LNCAP (cell line): ENCODE measurements around the gene RTN4.

ENCODE experiments used
- TF ChIP-seq, protein P1 (sequence below): fragments of 450-650 bp; IDR thresholded peaks from 2 replicates; pipeline ENCODE4 v1.5.1; 2017; ENCODE audit warnings: mild to moderate bottlenecking

RTN4 gene

DNA sequence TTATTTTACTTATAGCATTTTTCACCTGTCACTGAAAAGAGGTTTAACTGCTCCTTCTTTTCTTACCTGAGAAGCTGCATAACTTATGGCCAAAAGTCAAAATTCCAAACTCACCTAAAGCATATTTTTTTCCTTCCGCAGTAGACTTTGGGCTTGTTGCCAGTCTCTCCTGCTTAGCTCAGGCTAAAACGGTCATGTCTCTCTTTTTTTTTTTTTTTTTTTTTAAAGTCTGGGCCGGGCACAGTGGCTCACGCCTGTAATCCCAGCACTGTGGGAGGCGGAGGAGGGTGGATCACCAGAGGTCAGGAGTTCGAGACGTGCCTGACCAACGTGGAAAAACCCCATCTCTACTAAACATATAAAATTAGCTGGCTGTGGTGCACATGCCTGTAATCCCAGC, 113.5 kb downstream of the RTN4 start:
- TF ChIP-seq, protein P1, sequence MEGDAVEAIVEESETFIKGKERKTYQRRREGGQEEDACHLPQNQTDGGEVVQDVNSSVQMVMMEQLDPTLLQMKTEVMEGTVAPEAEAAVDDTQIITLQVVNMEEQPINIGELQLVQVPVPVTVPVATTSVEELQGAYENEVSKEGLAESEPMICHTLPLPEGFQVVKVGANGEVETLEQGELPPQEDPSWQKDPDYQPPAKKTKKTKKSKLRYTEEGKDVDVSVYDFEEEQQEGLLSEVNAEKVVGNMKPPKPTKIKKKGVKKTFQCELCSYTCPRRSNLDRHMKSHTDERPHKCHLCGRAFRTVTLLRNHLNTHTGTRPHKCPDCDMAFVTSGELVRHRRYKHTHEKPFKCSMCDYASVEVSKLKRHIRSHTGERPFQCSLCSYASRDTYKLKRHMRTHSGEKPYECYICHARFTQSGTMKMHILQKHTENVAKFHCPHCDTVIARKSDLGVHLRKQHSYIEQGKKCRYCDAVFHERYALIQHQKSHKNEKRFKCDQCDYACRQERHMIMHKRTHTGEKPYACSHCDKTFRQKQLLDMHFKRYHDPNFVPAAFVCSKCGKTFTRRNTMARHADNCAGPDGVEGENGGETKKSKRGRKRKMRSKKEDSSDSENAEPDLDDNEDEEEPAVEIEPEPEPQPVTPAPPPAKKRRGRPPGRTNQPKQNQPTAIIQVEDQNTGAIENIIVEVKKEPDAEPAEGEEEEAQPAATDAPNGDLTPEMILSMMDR = no peak

DNA sequence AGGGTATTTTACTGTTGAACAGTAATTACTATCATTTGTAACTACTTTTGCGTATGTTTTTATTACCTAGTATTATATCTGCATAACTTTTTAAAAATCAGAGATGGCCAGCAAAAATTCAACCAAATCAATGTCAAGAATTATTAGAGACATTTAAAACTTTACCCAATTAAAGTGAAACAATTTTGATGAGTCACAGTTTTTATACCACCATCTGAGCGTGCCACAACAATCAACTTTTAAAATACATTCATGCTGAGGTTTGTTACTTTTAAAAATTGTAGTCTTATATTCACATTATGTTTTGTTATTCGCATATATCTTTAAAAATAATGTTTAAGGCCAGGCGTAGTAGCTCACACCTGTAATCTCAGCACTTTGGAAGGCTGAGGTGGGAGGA, 114.9 kb downstream of the RTN4 start:
- TF ChIP-seq, protein P1 = no peak

DNA sequence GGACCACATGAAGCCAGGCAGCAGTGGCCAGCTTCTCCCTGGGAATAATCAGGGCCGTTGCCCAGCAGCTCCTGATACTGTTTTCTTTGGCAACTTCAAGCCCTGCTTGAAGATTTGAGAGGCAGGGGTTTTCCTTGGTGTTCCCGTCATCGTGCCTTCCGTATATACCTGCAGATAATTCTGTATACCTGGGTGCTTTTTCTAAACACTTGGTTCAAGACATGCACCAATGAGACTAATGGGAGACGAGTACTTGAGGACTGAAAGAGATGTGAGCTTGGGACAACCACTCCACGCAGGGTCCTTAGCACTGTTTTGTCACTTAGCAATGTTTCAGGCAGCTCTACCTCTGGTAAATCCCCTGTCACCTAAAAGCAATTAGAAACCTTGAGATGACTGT, 118.8 kb downstream of the RTN4 start:
- TF ChIP-seq, protein P1 = no peak

DNA sequence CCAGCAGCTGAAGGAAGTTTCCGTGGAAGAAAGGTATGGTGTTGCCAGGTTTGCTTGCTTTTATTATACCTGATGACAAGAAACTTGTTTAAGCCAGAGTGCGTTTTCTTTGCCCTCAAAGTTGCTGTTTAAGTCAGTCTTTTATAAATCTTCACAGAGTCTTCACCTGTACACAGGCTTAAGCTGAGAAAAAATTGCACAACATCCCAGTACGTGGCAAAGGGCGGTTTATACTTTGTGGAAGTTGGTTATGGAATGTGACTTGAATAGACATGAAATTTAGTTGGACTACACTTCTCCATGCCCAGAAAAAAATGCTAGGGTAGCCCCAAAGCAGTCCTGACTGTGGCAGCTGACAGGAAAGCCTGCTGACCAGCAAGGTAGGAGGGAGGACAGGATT, 121.5 kb downstream of the RTN4 start:
- TF ChIP-seq, protein P1 = no peak

DNA sequence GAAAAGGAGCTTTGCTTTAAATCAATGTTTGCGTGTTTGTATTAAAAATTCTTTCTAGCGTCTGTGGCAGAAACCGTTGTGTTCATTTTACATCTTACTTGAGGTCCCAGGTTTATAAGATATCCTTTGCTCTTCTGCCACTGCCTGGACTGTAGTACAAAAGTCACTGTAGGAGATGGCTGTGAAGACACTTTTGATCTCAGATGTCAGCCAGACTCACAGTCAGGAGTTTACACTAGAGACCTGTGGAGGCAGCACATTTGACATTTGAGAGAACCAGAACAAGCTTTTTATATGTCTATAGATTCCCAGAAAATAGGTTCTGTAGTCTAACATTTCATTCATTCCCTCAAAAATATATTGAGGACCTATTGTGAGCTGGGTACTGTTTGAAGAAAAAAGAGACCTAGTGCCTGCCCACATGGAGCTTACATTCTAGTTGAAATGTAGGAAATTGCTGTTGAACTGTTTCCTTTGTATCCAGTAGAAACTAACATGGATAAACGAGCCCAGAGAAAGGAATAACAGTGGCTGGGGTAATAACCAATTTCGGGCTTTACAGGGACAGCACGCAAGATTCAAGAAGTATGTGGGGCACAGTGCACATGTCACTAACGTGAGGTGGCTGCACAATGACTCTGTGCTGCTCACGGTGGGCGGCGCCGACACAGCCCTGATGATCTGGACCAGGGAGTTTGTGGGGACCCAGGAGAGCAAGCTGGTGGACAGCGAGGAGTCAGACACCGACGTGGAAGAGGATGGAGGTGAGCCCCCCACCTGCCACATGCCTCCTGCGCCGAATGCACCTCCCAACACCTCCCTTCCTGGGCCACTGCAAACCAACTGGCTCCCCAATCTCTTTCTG, 122.3 kb downstream of the RTN4 start:
- TF ChIP-seq, protein P1 = no peak

DNA sequence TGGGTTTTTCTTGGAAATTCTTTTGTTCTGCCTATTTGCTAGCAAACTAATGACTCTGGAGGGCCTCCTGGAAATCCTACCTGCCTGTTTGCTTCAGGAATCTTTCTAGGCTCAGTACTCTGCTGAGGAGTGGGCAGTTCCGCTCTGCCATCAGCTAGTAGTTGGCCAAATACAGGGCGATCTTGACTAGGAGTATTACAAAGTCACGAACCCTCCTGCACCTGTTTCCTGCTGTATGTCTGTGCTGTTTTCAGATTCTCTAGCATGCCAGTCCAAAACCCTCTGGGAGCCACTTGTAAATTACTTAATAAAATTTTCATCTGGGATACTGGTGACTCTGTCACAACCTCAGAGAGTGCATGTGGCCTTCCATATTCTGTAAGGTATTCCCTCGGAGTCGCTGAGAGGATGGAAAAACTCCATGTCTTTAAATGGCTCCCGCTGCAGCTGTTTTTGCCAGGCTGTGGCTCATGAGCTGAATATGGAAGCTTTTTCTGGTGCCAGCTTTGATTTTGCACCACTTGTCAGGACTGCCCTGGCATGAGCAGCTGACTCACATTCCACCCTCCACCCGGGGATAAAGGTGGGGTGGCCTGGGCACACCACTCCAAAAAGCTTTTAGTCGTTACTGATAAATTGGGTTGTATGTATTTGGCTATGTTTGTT, 123.0 kb downstream of the RTN4 start:
- TF ChIP-seq, protein P1 = no peak

DNA sequence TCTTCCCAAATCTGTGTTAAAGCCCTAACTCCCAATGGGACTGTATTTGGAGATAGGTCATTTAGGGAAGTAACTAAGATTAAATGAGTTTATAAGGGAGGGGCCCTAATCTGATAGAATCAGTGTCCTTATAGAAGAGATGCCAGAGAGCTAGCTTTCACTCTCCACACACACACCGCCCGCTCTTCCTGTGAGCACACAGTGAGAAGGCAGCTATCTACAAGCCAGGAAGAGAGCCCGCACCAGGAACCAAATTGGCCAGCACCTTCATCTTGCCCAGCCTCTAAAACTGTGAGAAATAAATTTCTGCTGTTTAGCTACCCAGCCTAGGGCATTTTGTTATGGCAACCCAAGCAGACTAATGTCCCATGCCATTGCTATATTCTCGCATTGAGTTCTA, 125.2 kb downstream of the RTN4 start:
- TF ChIP-seq, protein P1 = no peak
